GM19025 (cell line): ENCODE data around the gene PEA15.

Source experiments
- ATAC-seq: cut with Tn5 transposase; IDR thresholded peaks from one replicate; pipeline ENCODE4 v1.9.1; 2021; ENCODE audit warnings: mild to moderate bottlenecking, low read depth, moderate library complexity; ENCODE audit not compliant: unreplicated experiment

The PEA15 gene

GRCh38 chr1:160178731-160179130 is 26.5 kb upstream of the PEA15 start:
- ATAC-seq: no peak

GRCh38 chr1:160179336-160179735 is 25.8 kb upstream of the PEA15 start:
- no peak for ATAC-seq

- no peak for ATAC-seq
These were observed 18.9 kb upstream of the PEA15 start for GRCh38 chr1:160186246-160186645.

- ATAC-seq: no peak
These were observed 18.5 kb upstream of the PEA15 start for GRCh38 chr1:160186729-160187128.

GRCh38 chr1:160187407-160187806 is 17.8 kb upstream of the PEA15 start:
- no peak for ATAC-seq

- no peak for ATAC-seq
These were observed 16.8 kb upstream of the PEA15 start for GRCh38 chr1:160188341-160188740.

- ATAC-seq: no peak
These were observed 15.2 kb upstream of the PEA15 start, which contains the start of gene CASQ1 for GRCh38 chr1:160189649-160190625. Gene CASQ1, plus strand, starts transcription at chr1:160190575. Its CDS starts 177 bp downstream, at chr1:160190752.

GRCh38 chr1:160191756-160192155 is 13.4 kb upstream of the PEA15 start:
- no peak for ATAC-seq

GRCh38 chr1:160192234-160192633 is 12.9 kb upstream of the PEA15 start:
- no peak for ATAC-seq

GRCh38 chr1:160193091-160193819 is 11.9 kb upstream of the PEA15 start:
- ATAC-seq: no peak

- ATAC-seq: no peak
These were observed 11.1 kb upstream of the PEA15 start for GRCh38 chr1:160193832-160194736.

- ATAC-seq: no peak
These were observed 10.5 kb upstream of the PEA15 start for GRCh38 chr1:160194737-160195059.

GRCh38 chr1:160196143-160196542 is 9.0 kb upstream of the PEA15 start:
- no peak for ATAC-seq

- ATAC-seq: no peak
These were observed 8.0 kb upstream of the PEA15 start for GRCh38 chr1:160197231-160197630.

GRCh38 chr1:160200786-160201185 is 4.4 kb upstream of the PEA15 start:
- no peak for ATAC-seq

- ATAC-seq: peak; percentile 54
These were observed 500 bp upstream of the PEA15 start for GRCh38 chr1:160204526-160205241.

- no peak for ATAC-seq
These were observed 829 bp downstream of the PEA15 start for GRCh38 chr1:160206036-160206389.

- ATAC-seq: no peak
These were observed 1.4 kb downstream of the PEA15 start for GRCh38 chr1:160206421-160207117.

- ATAC-seq: no peak
These were observed 2.0 kb downstream of the PEA15 start for GRCh38 chr1:160207118-160207650.
